Stimulated activated CD8-positive, alpha-beta memory T cell treated with anti-CD3 and anti-CD28 coated beads, Interleukin-15, amount 100 ng/mL, for 4 hours (primary cell): ENCODE results near the gene WDR33.

ENCODE experiments used
- DNase-seq, 2 donors: peaks; one replicate each; pipeline ENCODE4 v3.0.0-alpha.2; 2020; ENCODE audit warnings: low read depth in 2 of 2

WDR33 gene

GRCh38 chr2:127719301-127720218, 91.4 kb downstream of the WDR33 start:
- DNase-seq: no peak

GRCh38 chr2:127718271-127718670, 92.7 kb downstream of the WDR33 start:
- DNase-seq: no peak

GRCh38 chr2:127715778-127716449, 95.1 kb downstream of the WDR33 start:
- no peak for DNase-seq

- no peak for DNase-seq
Observed at GRCh38 chr2:127713562-127713961, 97.4 kb downstream of the WDR33 start.

- DNase-seq: no peak
Observed at GRCh38 chr2:127712999-127713398, 98.0 kb downstream of the WDR33 start.

- no peak for DNase-seq
Observed at GRCh38 chr2:127709336-127709735, 101.6 kb downstream of the WDR33 start.

GRCh38 chr2:127707890-127708648, 102.9 kb downstream of the WDR33 start:
- DNase-seq: no peak

- DNase-seq: no peak
Observed at GRCh38 chr2:127706215-127706990, 104.6 kb downstream of the WDR33 start.

GRCh38 chr2:127705391-127706065, 105.4 kb downstream of the WDR33 start:
- DNase-seq: no peak

GRCh38 chr2:127704641-127705390, 106.2 kb downstream of the WDR33 start:
- no peak for DNase-seq

GRCh38 chr2:127703282-127703681, 107.7 kb downstream of the WDR33 start:
- no peak for DNase-seq

GRCh38 chr2:127702395-127703009, 108.5 kb downstream of the WDR33 start:
- DNase-seq: no peak

GRCh38 chr2:127701651-127702394, 109.1 kb downstream of the WDR33 start:
- peak; percentile 55 to 68 for DNase-seq

- DNase-seq: peak; percentile 81 to 84
Observed at GRCh38 chr2:127701193-127701650, 109.7 kb downstream of the WDR33 start, which contains the start of gene SFT2D3. SFT2D3 (plus strand) TSS chr2:127701497; CDS start chr2:127701529, 32 bp downstream.

- no peak for DNase-seq
Observed at GRCh38 chr2:127700527-127701192, 110.3 kb downstream of the WDR33 start.

- DNase-seq: no peak
Observed at GRCh38 chr2:127698553-127699355, 112.2 kb downstream of the WDR33 start.

GRCh38 chr2:127697482-127698180, 113.3 kb downstream of the WDR33 start:
- no peak for DNase-seq
